Activated CD4-positive, alpha-beta memory T cell treated with anti-CD3 and anti-CD28 coated beads for 36 hours (primary cell): ENCODE results near the gene JDP2. TPM values are rescaled to one million over a fixed set of nuclear protein-coding genes. Genes with fewer than 3 reads are reported as not detected.

Experiments used
- CTCF ChIA-PET: fragments of 350-600 bp; sonication (Branson Sonifier 250); formaldehyde crosslinking; loops from one replicate; lab custom pipeline; 2021; ENCODE audit warnings: antibody characterized with exemption, inconsistent platforms; lab: Charles Lee
- POLR2A ChIA-PET: fragments of 350-600 bp; sonication (Branson Sonifier 250); formaldehyde crosslinking; loops from one replicate; lab custom pipeline; 2021; ENCODE audit warnings: antibody characterized with exemption; lab: Charles Lee
- DNase-seq: peaks from one replicate; pipeline ENCODE4 v3.0.0-alpha.2; 2020
- H3K27ac Mint-ChIP-seq: one replicate; pipeline ENCODE4 v1.8.0; 2021; ENCODE audit warnings: mixed read lengths
- H3K27me3 Mint-ChIP-seq: one replicate; pipeline ENCODE4 v1.8.0; 2021; ENCODE audit warnings: mixed read lengths
- H3K36me3 Mint-ChIP-seq: one replicate; pipeline ENCODE4 v1.8.0; 2021; ENCODE audit warnings: mixed read lengths
- H3K4me1 Mint-ChIP-seq: one replicate; pipeline ENCODE4 v1.8.0; 2021; ENCODE audit warnings: low read depth, mixed read lengths
- H3K4me3 Mint-ChIP-seq: one replicate; pipeline ENCODE4 v1.8.0; 2021; ENCODE audit warnings: mild to moderate bottlenecking, mixed read lengths
- H3K9me3 Mint-ChIP-seq: one replicate; pipeline ENCODE4 v1.8.0; 2021; ENCODE audit warnings: mixed read lengths
- intact Hi-C: fragments of 100-400 bp; cut with micrococcal nuclease; formaldehyde crosslinking; loops from one replicate; pipeline ENCODE4 v1.15.1; 2023
- total RNA-seq, 2 experiments: library from RNA; stranded (reverse); gene quantifications; one replicate each; pipeline ENCODE4 v1.2.3, GENCODE V29; 2021

JDP2 gene
- total RNA-seq, 2 experiments from 2014 or later, result 1.7 to 1.8 TPM

- Mint-ChIP-seq H3K9me3 (no peaks in the 10 kb centered on the region), H3K36me3 (peaks cover 53% of the 10 kb centered on the region), H3K4me3 (peak within 1 kb of the TSS; percentile 99), H3K27me3 (no peaks in the 10 kb centered on the region), H3K27ac (peak within 1 kb of the TSS; percentile 100), H3K4me1 (peaks cover 64% of the 10 kb centered on the region)
- peak; percentile 89 for DNase-seq
- intact Hi-C loops, result loop anchor here (1.0 to 10.0 kb wide), 5 partner anchors 20 to 398 kb away; partner anchors contain the start of genes ERG28, NEK9 and TTLL5
- ChIA-PET CTCF (interaction anchor here (0.6 to 11.1 kb wide), 13 partner anchors 9 to 213 kb away, joined by 3 to 88 read pairs (median 5); partner anchors contain the start of gene FLVCR2), POLR2A (interaction anchor here (0.9 to 8.6 kb wide), 19 partner anchors 9 to 398 kb away, joined by 3 to 172 read pairs (median 7); partner anchors contain the start of genes ERG28 and FLVCR2)
These were observed 94.6 kb downstream of the JDP2 start, which contains the start of gene BATF for GRCh38 chr14:75522224-75522982. BATF (plus strand) TSS chr14:75522469; CDS start chr14:75522683, 214 bp downstream.

GRCh38 chr14:75522983-75523318, 95.1 kb downstream of the JDP2 start:
- H3K27ac Mint-ChIP-seq, result peak overlapping the region; percentile 100
- ChIA-PET POLR2A (interaction anchor here (1.1 to 8.6 kb wide), 15 partner anchors 9 to 56 kb away, joined by 3 to 172 read pairs (median 10); partner anchors contain the start of gene FLVCR2), CTCF (interaction anchor here (0.6 to 11.1 kb wide), 11 partner anchors 8 to 214 kb away, joined by 3 to 88 read pairs (median 5); partner anchors contain the start of gene FLVCR2)
- H3K36me3 Mint-ChIP-seq, result peaks cover 58% of the 10 kb centered on the region
- intact Hi-C loops, result loop anchor here (1.0 to 10.0 kb wide), 6 partner anchors 19 to 398 kb away; partner anchors contain the start of genes ERG28, NEK9 and TTLL5
- peak overlapping the region; percentile 99 for H3K4me3 Mint-ChIP-seq
- no peaks in the 10 kb centered on the region for H3K9me3 Mint-ChIP-seq
- no peaks in the 10 kb centered on the region for H3K27me3 Mint-ChIP-seq
- H3K4me1 Mint-ChIP-seq, result peaks cover 69% of the 10 kb centered on the region
- no peak for DNase-seq

Other genes with a start within 250 kb of the JDP2 start
- gene FOS, start 149.2 kb upstream of the JDP2 start, total RNA-seq, result 10 to 100 TPM; 21.1 to 26.7 TPM
- 100 to 1,000 TPM; 171 to 182 TPM for gene BATF, start 94.4 kb downstream of the JDP2 start, total RNA-seq
- gene FLVCR2, start 150.6 kb downstream of the JDP2 start, total RNA-seq, result 1 to 10 TPM; 2.8 to 7.6 TPM
- 10 to 100 TPM; 25.9 to 26.8 TPM for gene ERG28, start 232.9 kb downstream of the JDP2 start, total RNA-seq
- gene TTLL5, start 233.2 kb downstream of the JDP2 start, total RNA-seq, result 10 to 100 TPM; 23.6 to 28.4 TPM